Stimulated activated CD4-positive, alpha-beta T cell treated with anti-CD3 and anti-CD28 coated beads, Interleukin-2, amount 100 ng/mL, for 24 hours (primary cell): ENCODE results near the gene POLRMT.
"Not testable (repeated sequence)": the region's sequence is repeated elsewhere in the genome, so short reads cannot be mapped to it uniquely, and the experiment has no call there.

Experiments
- DNase-seq, 2 donors: peaks; one replicate each; pipeline ENCODE4 v3.0.0-alpha.2; 2020

Gene POLRMT

DNA sequence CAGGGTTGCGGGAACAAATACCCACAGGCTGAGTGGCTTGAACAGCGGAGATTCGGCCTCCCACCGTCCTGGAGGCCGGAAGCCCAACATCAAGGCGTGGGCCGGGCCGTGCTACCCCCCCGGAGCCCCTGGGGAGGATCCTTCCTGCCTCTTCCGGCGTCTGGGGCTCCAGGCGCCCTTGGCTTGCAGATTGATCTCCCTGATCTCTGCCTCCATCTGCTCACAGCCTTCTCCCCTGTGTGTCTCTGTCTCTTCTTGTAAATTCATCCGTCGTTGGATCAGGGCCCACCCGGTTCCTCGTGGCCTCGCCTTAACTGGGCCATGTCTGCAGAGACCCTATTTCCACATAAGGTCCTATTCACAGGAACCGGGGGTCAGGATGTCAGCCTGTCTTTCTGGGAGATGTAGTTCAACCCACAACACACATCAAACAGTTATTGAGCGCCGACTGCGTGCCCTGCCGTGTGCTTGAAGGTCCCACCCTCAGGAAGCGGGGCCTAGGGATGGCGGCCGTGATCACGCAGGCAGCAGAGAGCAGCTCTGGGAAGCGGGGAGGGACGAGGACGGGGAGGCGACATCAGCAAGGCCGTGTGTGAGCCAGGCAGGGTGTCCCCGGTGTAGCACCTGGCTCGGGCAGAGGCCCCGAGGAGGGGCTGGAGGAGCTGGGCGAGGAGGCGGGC, 22.4 kb downstream of the POLRMT start:
- DNase-seq = peak; percentile 59 to 64

DNA sequence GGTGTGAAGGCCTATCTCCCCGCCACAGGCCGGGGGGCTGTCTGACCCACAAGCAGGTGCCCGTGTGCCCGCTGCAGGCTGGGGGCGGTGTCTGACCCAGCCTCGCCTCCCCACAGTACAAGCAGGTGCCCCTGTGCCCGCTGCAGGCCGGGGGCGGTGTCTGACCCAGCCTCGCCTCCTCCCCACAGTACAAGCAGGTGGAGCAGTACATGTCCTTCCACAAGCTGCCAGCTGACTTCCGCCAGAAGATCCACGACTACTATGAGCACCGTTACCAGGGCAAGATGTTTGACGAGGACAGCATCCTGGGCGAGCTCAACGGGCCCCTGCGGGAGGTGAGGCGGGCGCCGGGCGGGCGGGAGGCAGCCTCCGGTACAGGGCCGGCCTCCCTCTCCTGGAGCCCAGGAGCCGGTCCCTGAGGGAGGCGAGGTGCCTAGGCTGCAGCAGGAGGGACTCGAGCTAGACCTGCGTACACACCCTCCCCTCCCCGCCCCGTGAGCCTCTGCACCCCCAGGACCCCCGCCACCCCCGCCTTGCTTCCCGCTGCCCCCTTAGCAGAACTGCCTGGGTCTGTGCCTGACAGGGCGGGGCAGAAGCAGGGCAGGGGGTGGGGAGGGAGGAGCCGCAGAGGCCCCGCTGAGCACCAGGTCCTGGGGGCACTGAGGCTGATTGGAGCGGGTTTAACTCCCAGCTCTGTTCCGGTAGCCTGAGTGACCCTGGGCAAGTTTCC, 23.1 kb downstream of the POLRMT start:
- peak in 1 of 2 donors; percentile 28 for DNase-seq

DNA sequence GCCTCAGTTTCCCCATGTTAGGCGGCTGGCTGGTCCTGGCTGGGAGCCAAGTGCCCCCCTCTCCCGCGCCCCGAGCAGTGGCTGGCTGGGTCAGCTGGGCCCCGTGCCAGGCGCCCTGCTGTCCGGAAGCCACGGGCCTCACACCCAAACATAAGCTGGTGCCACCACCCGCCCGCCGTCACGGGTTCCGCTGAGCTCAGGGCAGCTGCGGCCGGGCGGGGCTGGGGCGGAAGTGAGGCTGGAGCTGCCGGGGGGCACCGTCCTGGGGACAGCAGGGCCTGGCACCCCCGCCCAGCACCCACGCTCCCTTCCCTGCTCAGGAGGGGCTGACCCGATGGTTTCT, 24.4 kb downstream of the POLRMT start:
- no peak for DNase-seq

DNA sequence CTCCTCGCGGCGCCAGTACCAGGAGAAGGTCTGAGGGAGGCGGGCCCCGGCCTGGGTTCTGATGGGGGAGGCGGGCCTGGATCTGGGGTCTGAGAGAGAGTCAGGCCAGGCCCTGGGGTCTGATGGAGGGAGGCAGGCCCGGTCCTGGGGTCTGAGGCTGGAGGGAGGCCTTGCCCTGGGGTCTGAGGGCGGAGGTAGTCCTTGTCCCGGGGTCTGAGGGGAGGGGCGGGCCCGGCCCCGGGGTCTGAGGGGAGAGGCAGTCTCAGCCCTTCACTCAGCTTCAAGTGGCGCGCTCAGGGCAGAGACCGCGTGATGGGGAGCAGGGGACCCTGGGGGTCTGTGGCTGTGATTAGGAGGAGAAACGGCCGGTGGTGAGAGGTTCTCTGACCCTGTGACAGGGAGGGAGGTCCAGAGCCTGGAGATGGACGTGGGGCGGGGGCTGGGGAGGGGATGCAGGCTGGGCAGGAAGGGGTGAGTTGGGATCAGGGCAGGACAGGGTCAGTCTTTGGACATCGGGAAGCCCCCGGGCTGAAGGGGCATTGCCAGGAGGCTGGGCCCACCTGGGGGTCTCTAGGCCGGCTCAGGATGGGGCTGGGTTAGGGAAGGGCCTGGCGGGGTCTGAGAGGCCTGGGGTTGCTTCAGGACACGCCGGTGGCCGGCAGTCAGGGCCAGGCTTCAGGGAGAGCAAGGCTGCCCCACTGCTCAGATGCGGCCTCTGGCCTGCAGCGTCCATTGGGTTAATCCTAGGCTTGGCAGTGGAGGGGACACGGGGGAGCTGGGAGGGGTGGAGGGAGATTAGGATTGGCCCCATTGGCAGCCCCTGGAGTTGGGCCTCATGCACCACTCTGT, 25.0 kb downstream of the POLRMT start:
- DNase-seq = no peak

DNA sequence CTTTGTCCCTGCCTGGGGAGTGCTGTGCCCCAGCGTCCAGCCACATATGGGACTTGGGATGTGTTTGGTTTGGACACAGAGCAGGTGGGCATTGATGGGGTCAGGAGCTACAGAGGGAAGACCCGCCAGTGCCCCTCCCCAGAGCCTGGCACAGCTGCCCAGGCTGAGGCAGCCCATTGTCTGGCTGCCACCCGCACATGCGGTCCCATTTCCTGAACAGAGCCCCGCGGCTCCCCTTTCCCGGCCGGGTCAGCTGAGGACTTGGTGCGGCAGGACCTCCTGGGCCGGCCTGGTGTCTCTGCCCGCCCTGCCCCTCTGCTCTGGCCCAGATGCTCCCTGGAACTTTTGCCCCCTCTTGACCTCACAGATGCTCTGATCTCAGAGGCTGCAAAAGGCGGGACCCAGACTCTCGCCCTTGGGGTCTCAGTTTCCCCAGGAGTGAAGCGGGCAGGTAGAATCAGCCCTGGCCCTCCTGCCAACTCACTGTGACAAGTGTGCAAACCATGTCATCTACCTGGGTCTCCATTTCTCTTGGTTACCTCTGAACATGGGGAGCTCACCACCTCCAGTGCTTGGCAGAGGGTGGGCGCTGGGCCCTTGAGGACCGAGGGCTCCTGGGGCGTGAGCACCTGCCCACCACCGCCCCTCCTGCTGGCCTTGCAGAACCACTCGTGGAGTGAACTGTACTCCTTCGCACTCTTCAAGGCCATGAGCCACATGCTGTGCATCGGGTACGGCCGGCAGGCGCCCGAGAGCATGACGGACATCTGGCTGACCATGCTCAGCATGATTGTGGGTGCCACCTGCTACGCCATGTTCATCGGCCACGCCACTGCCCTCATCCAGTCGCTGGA, 25.8 kb downstream of the POLRMT start:
- DNase-seq = no peak

DNA sequence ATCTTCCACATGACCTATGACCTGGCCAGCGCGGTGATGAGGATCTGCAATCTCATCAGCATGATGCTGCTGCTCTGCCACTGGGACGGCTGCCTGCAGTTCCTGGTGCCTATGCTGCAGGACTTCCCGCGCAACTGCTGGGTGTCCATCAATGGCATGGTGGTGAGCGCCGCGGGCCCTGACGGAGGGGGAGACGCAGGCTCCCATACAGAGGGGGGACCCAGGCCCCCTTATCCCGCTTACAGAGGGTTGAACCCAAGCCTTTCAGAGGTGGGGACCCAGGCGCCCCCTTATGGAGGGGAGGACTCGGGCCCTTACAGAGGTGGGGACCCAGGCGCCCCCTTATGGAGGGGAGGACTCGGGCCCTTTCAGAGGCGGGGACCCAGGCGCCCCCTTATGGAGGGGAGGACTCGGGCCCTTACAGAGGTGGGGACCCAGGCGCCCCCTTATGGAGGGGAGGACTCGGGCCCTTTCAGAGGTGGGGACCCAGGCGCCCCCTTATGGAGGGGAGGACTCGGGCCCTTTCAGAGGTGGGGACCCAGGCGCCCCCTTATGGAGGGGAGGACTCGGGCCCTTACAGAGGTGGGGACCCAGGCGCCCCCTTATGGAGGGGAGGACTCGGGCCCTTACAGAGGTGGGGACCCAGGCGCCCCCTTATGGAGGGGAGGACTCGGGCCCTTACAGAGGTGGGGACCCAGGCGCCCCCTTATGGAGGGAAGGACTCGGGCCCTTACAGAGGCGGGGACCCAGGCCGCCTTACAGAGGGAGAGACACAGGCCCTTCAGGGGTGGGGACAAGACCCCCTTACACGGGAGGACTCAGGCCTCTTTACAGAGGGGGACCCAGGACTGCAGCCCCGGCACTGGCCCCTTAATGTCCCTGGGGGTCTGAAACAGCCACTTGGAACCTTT, 28.0 kb downstream of the POLRMT start:
- peak in 1 of 2 donors; percentile 59 for DNase-seq

DNA sequence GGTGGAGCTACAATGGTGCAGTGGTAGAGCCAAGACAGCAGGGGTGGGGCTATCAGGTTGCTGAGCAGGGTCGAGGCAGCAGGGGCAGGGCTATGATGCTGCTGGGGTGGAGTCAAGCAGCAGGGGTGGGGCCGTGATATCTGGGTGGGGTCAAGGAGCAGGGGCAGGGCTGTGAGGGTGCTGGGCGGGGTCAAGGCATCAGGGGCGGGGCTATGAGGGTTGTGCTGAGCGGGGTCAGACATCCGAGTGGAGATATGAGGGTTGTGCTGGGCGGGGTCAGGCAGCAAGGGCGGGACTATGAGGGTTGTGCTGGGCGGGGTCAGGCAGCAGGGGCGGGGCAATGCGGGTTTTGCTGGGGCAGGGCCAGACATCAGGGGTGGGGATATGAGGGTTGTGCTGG, 29.0 kb downstream of the POLRMT start:
- DNase-seq = peak; percentile 46 to 66

DNA sequence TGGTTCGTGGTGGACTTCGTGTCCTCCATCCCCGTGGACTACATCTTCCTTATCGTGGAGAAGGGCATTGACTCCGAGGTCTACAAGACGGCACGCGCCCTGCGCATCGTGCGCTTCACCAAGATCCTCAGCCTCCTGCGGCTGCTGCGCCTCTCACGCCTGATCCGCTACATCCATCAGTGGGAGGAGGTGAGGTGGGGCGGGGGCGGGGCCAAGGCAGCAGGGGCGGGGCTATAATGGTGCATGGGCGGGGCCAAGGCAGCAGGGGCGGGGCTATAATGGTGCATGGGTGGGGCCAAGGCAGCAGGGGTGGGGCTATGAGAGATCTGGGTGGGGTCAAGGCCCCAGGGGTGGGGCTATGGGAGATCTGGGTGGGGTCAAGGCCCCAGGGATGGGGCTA, 29.6 kb downstream of the POLRMT start:
- DNase-seq = not testable (repeated sequence)

DNA sequence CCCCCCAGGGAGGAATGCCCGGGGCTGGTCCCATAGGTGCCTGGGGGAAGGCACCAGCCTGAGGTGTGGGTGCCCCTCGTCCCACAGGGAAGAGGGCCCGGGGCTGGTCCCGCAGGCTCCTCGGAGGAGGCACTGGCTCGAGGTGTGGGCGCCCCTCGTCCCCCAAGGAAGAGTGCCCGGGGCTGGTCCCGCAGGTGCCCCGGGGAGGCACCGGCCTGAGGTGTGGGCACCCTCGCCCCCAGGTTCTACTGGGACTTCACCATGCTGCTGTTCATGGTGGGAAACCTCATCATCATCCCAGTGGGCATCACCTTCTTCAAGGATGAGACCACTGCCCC, 30.1 kb downstream of the POLRMT start:
- DNase-seq = not testable (repeated sequence)

DNA sequence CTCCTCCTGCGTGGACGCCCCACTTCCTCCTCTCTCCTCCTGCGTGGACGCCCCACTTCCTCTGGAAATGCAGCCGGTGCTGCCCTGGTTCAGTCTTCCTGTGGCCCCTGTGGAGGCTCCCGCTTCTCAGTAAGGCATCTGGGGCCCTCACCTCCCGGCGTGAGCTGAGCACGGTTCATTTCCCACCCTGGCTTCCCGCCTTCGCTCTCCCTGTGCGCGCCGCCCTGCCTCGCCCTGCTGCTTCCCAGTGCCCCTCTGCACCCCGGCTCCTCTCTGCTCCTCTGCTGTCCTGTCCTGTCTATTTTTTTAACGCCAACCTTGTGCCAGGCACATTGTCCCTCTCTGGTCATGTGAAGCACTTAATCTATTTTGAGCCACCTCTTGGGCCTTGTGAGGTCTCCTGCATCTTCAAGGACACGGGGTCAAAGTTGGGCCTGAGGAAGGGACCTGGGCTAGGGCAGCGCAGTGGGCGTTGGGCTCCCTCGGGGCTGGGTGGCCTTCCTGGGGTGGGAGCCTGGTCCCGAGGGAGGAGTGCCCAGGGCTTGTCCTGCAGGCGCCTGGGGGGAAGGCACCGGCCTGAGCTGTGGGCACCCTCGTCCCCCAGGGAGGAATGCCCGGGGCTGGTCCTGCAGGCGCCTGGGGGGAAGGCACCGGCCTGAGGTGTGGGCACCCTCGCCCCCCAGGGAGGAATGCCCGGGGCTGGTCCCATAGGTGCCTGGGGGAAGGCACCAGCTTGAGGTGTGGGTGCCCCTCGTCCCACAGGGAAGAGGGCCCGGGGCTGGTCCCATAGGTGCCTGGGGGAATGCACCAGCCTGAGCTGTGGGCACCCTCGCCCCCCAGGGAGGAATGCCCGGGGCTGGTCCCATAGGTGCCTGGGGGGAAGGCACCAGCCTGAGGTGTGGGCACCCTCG, 30.7 kb downstream of the POLRMT start:
- no peak for DNase-seq

DNA sequence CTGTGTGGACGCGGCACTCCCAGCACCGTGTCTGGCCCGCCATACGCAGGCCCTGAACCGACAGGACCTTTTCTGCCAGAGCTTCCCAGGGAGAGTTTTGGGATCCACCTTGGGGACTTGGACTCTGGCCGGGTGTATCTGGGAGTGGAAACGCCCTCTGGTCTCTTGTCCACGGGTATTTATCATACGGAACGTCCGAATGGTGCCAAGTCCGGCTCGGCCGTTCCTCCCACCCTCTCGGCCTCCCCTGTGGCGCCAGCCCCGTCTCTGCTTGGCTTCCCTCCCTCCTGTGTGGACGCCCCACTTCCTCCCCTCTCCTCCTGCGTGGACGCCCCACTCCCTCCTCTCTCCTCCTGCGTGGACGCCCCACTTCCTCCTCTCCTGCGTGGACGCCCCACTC, 31.5 kb downstream of the POLRMT start:
- DNase-seq = no peak

DNA sequence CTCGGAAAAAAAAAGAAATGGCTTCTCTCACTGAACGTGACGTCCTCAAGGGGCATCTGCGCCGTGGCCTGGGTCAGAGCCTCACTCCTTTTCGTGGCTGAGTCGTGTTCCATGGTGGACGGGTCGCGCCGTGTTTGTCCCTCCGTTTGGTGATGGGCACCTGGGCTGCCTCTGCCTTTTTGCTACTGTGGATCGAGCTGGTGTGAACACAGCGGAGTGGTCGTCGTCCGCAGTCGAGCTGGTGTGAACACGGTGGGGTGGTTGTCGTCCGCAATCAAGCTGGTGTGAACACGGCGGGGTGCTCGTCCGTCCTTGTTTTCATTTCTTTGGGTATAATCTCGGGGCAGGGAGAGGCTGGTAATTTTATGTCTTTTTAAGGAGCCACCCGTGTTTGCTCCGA, 32.0 kb downstream of the POLRMT start:
- DNase-seq = no peak

DNA sequence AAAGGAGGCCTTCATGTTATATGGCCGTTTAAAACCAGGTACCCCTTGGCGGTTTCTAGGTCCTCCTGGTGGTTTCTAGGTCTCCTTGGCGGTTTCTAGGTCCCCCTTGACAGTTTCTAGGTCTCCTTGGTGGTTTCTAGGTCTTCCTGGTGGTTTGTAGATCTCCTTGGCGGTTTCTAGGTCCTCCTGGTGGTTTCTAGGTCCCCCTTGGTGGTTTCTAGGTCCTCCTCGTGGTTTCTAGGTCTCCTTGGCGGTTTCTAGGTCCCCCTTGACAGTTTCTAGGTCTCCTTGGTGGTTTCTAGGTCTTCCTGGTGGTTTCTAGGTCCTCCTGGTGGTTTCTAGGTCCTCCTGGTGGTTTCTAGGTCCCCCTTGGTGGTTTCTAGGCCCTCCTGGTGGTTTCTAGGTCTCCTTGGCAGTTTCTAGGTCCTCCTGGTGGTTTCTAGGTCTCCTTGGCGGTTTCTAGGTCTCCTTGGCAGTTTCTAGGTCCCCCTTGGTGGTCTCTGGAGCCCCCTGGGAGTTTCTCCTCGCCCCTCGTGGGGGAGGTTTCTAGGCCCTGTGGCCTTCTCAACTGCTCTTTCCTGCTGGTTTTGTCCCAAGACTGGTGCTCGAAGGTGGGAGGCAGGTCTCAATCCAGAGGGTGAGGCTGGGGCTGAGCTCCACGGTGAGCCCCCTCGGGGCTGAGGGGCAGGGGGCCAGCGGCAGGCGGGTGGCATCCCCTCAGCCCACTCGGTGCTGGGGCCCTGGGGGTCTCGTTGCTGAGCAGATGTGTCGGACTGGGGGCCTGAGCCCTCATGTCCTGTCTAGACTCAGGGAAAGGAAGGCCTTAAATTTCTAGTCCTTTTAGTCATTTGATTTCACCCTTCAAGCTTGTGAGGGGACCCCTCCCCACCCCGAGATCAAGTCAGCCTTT, 35.7 kb downstream of the POLRMT start:
- no peak for DNase-seq

DNA sequence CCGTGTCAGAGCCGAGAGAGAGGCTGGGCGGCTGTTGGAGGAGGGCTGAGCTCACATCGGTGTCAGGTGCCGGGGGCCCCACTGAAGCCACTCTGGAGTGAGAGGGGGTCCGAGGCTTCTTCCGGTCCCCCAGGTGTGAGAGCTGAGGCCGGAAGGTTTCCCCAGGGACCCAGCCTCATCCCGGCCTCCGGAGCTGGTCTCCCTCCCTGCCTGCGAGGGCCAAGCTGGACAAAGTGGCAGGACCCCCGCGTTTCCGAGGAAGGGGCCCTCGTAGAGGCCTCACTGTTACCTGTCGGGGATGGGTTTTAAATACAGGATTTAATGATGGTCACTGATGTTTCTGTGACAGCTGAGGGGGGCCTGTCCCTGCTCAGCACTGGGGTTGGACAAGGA, 37.1 kb downstream of the POLRMT start:
- no peak for DNase-seq

DNA sequence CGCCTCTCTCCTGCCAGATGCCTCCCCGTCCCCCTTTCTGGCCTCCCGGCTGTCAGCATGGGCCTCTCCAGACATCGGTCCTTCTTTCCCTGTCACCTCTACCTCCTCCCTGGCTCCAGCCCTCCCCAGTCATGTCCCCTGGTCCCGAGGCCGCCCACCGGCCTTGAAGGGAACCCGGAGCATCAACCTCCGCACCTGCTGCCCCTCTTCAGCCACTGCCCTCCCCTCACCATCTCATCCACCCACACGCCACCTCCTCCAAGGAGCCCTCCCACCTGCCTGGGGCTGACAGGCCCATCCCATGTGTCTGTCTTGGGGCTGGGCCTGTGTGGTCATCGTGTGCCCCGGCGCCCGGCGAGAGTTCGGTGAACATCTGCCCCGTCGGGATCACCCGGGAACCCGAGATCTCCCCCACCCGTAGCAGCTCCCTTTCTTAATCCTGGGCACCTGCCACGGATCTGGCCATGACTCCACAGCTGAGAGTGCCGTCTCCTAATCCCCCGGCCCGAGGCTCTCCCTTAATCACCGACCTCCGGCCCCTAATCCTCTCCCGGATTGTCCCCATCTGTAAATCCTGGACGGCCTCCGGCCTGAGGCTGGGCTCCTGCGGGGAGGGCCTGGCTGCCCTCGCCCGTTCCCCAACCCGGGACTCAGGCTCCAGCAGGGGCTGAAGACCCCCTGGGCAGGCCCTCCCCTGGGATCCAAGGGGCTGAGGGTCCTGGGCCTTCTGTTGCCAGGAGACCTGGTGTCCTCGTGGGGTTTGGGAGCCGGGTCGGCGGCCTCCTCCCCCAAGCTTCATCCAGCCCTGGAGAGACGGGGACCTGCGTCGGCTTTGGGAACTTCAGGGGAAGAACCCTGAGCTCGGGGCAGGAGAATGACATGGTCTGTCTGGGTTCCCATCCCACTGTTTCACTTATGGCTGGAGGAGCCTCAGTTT, 37.7 kb downstream of the POLRMT start:
- no peak for DNase-seq

DNA sequence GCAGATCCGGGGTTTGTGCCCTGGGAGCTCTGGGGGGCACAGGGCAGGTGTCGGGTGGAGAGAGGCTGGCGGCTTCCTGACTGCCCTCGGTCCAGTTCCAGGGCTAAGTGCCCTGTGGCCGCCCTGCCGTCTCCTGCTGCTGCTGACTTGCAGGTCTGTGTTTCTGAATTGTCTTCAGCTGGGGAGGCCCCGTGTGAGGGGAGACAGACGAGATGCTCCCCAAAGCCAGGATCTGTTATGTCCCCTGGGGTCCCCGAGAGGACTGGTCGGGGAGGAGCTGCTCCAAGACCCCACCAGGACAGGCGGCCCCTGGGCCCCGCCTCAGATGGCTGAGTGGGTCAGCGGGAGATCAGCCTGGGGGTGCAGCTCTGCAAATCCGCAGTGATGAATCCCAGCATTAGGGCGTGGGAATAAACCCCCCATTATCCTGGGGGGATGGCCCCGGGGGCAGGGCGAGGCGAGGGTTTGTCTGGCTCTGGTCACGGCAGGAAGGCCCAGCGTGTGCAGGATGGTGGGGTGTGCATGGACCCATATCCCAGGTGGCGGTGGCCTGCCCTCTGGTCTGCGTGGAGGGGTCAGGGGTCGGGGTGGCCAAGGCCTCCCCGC, 39.0 kb downstream of the POLRMT start:
- DNase-seq = no peak

DNA sequence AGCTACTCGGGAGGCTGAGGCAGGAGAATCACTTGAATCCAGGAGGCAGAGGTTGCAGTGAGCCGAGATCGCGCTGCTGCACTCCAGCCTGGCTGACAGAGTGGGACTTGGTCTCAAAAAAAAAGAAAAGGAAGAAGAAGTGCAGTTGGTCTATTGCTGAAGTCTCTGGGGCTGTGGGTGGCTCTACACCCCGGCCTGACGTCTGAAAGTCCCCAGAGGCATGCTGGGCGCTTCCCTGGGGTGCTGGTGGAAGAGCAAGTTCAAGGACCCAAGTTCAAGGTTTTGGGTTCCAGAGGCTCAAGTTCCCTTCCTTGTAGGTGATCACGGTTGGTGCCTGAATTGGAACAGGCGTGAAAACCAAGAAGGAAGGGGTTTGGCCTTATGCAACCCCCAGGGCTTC, 39.8 kb downstream of the POLRMT start:
- DNase-seq = no peak

DNA sequence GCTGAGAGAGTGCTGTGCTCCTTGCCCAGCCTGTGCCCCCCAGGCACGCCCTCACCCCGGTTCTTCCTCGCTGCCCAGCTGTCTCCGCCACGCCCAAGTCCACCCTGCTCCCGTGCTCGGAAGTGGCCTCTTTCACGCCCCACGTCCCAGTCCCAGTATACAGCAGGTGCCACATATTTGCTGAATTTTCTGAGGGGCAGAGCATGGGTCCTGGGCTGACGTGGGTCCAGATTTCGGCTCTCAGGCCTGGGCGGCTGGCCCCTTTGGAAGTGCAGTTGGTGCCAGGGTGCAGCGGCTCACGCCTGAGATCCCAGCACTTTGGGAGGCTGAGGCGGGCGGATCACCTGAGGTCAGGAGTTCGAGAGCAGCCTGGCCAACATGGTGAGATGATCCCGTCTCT, 40.3 kb downstream of the POLRMT start:
- no peak for DNase-seq
